Inferior parietal cortex (tissue), 1 donor: ENCODE data around the gene FAM200B.

Experiments used
- DNase-seq: peaks from one replicate; pipeline ENCODE4 v3.0.0-alpha.2; 2016; ENCODE audit errors: extremely low spot score

FAM200B gene

GRCh38 chr4:15736514-15737050, 55.0 kb downstream of the FAM200B start:
- no peak for DNase-seq

GRCh38 chr4:15737255-15737654, 55.6 kb downstream of the FAM200B start:
- no peak for DNase-seq

GRCh38 chr4:15738877-15739276, 57.2 kb downstream of the FAM200B start:
- DNase-seq: no peak
